AG04449 (cell line): ENCODE results near the gene RPL14.

ENCODE experiments used
- CTCF ChIA-PET: fragments of 350-600 bp; formaldehyde crosslinking; extraction: SDS; loops from one replicate; lab custom pipeline; 2021; ENCODE audit warnings: antibody characterized with exemption; lab: Yijun Ruan, JAX
- POLR2A ChIA-PET: fragments of 400-600, 350-600 bp; formaldehyde crosslinking; extraction: SDS; loops from one replicate; lab custom pipeline; 2020; ENCODE audit warnings: antibody characterized with exemption, inconsistent platforms; lab: Yijun Ruan, JAX
- DNase-seq: peaks from one replicate; pipeline ENCODE4 v3.0.0-alpha.2; 2010; ENCODE audit warnings: low read depth, low spot score
- H3K4me3 ChIP-seq: 2 replicates; pipeline ENCODE4 v1.5.1; 2011; ENCODE audit warnings: low read depth, mild to moderate bottlenecking, control low read depth, low read length
- TF ChIP-seq, protein P1 (sequence below): IDR thresholded peaks from one replicate; pipeline ENCODE4 v1.5.1; 2011; ENCODE audit warnings: mild to moderate bottlenecking, moderate library complexity, low read length, control low read depth, inconsistent platforms; ENCODE audit not compliant: insufficient read depth; ENCODE audit errors: missing control alignments

RPL14 gene

DNA sequence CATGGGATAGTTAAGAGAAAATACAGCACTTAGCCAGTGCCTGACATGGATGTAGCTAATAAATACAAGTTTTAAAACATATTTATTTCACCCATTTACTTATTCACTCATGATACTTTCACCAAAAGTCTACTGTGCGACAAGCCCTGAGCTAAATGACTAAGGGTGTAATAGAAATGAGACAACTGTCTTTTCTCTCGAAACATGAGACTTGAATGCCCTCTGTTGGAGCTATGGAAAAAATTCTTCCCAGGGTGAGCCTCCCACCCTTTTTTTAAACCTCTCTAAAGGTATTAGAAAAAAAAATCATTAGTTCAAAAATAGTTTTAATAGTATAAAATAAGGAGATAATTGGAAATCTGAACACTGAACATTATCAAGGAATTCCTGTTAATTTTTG is 24.3 kb upstream of the RPL14 start:
- ChIA-PET CTCF (no interaction called here), POLR2A (no interaction called here)
- no peak overlapping the region for H3K4me3 ChIP-seq
- TF ChIP-seq, protein P1, sequence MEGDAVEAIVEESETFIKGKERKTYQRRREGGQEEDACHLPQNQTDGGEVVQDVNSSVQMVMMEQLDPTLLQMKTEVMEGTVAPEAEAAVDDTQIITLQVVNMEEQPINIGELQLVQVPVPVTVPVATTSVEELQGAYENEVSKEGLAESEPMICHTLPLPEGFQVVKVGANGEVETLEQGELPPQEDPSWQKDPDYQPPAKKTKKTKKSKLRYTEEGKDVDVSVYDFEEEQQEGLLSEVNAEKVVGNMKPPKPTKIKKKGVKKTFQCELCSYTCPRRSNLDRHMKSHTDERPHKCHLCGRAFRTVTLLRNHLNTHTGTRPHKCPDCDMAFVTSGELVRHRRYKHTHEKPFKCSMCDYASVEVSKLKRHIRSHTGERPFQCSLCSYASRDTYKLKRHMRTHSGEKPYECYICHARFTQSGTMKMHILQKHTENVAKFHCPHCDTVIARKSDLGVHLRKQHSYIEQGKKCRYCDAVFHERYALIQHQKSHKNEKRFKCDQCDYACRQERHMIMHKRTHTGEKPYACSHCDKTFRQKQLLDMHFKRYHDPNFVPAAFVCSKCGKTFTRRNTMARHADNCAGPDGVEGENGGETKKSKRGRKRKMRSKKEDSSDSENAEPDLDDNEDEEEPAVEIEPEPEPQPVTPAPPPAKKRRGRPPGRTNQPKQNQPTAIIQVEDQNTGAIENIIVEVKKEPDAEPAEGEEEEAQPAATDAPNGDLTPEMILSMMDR, result no peak
- DNase-seq, result no peak

DNA sequence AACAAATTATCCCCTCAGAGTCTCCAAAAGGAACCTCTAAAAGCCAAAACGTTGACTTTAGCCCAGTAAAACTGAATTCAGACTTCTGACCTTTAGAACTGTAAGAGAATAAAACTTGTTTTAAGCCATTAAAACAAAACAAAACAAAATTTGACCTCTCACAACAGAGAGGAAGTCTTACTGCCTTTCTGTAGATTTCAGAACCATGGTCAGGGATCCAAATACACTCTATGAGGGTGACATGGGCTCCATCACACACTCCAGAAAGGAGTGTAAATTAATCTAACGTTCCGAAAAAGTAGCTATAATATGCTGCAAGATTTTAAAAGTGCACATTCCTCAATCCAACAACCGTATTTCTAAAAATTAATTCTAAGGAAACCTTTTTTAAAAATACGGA is 19.2 kb upstream of the RPL14 start:
- DNase-seq, result no peak
- H3K4me3 ChIP-seq, result no peak overlapping the region
- ChIA-PET CTCF (no interaction called here), POLR2A (no interaction called here)
- TF ChIP-seq, protein P1, result no peak

DNA sequence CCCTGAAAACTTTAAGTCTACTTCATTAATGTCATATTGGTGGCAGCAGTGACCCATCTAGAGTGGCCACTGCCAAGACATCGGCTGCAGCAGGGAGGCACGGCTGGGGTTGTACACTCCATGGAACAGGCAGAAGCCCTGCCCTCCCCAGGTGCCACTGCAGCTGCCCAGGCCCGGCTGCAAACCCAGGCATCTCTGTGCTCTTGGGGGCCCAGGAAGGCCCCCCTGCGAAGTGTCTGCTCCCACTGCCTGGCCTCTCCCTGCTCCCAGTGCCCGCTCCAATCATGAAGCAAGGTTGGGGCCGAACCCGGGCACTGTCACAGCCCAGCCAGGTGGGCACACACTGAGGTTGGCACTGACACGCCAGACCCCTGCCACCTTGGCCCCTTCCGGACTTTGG is 12.1 kb upstream of the RPL14 start:
- ChIA-PET CTCF (no interaction called here), POLR2A (no interaction called here)
- H3K4me3 ChIP-seq, result no peak overlapping the region
- TF ChIP-seq, protein P1, result no peak
- DNase-seq, result no peak

DNA sequence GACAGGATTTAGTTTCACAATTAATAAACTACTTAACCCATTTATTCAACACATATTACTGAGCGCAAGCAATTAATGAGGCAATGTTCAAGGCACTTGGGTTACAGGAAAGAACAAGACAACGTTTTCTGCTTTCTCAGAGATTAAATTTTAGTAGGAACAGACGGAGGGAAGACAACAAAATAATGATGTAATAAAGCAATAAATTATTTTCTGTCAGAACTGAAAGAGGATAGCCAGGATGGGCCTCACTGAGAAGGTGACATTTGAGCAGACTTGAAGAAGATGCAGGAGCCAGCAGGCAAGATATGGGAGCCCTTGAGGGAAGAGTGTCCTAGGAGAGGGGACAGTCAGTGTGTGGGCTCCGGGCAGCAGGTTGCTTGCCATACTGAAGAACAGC is 11.3 kb upstream of the RPL14 start:
- POLR2A ChIA-PET, result no interaction called here
- DNase-seq, result no peak
- no peak overlapping the region for H3K4me3 ChIP-seq
- TF ChIP-seq, protein P1, result no peak
- CTCF ChIA-PET, result no interaction called here

DNA sequence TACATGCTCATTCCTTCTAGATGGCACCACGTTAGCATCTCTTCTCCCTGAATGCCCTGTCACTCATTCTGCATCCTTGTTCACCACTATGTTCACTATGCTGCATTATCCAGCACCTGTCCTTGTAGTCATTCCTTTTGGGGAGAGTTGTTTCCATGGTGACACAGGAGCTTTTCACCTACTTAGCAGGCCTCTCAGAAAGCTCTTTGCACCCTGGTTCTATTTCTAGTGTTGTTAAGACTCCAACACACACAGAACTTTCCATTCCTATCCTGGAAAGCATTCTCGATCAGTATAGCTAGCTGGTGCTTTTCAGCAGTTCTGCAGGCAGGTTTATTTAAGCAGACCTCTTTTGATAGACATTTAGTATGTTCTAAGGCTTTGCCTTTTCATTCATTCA is 6.7 kb upstream of the RPL14 start:
- no peak for DNase-seq
- ChIA-PET CTCF (no interaction called here), POLR2A (no interaction called here)
- TF ChIP-seq, protein P1, result no peak
- no peak overlapping the region for H3K4me3 ChIP-seq

DNA sequence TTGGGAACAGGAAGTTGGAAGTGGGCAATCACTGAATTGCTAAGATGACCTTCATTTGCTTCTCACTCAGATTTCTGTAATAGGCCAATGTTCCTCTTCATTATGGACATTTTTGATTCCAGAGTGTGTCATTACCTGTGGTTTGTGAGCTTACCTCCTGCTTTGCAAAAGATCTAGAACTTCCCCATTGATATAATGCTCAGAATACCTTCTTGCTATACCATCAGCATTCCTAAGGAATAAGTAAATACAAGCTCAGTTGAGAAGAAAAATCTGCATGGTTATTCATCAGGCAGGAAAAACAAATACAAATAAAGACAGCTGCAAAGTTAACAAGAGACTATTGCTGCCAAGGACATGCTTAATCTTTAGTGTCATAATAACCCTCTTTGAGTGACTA is 5.6 kb upstream of the RPL14 start:
- no peak overlapping the region for H3K4me3 ChIP-seq
- TF ChIP-seq, protein P1, result no peak
- ChIA-PET CTCF (interaction anchor here (0.7 to 1.3 kb wide), 2 partner anchors 129 to 132 kb away, joined by 3 to 4 read pairs; no protein-coding TSS in a partner anchor), POLR2A (no interaction called here)
- DNase-seq, result no peak
